H9 (cell line): ENCODE measurements around the gene RNASE2. TPM values are rescaled to one million over a fixed set of nuclear protein-coding genes. Genes with fewer than 3 reads are reported as not detected.

Experiments used
- DNase-seq: peaks from one replicate; pipeline ENCODE4 v3.0.0-alpha.2; 2017
- H2AFZ ChIP-seq: one replicate; pipeline ENCODE4 v1.6.1; 2013; ENCODE audit warnings: mild to moderate bottlenecking, low read length, control low read depth, moderate library complexity
- H2AK5ac ChIP-seq: 2 replicates; pipeline ENCODE4 v1.6.1; 2013; ENCODE audit warnings: low read length, control low read depth, mixed read lengths; ENCODE audit not compliant: insufficient read length
- H2BK120ac ChIP-seq: one replicate; pipeline ENCODE4 v1.6.1; 2013; ENCODE audit warnings: low read depth, mild to moderate bottlenecking, low read length, control low read depth, inconsistent platforms; ENCODE audit not compliant: poor library complexity, severe bottlenecking
- H2BK12ac ChIP-seq: 2 replicates; pipeline ENCODE4 v1.6.1; 2013; ENCODE audit warnings: low read length, control low read depth, mixed read lengths, low read depth; ENCODE audit not compliant: insufficient read length
- H2BK15ac ChIP-seq: 2 replicates; pipeline ENCODE4 v1.6.1; 2013; ENCODE audit warnings: low read depth, low read length, control low read depth
- H2BK20ac ChIP-seq: one replicate; pipeline ENCODE4 v1.6.1; 2013; ENCODE audit warnings: low read depth, mild to moderate bottlenecking, low read length, control low read depth, inconsistent platforms; ENCODE audit not compliant: poor library complexity, severe bottlenecking
- H2BK5ac ChIP-seq: 2 replicates; pipeline ENCODE4 v1.6.1; 2013; ENCODE audit warnings: low read length, control low read depth, mixed read lengths; ENCODE audit not compliant: insufficient read length
- H3K14ac ChIP-seq: 2 replicates; pipeline ENCODE4 v1.6.1; 2013; ENCODE audit warnings: low read length, control low read depth; ENCODE audit not compliant: insufficient read depth
- H3K18ac ChIP-seq: 2 replicates; pipeline ENCODE4 v1.6.1; 2013; ENCODE audit warnings: low read depth, mild to moderate bottlenecking, mixed read lengths, low read length, control low read depth; ENCODE audit not compliant: insufficient read length
- H3K23ac ChIP-seq: 2 replicates; pipeline ENCODE4 v1.6.1; 2013; ENCODE audit warnings: low read length, control low read depth, mixed read lengths, low read depth; ENCODE audit not compliant: insufficient read length
- H3K23me2 ChIP-seq: 2 replicates; pipeline ENCODE4 v1.6.1; 2013; ENCODE audit warnings: low read depth, mild to moderate bottlenecking, mixed read lengths, low read length, control low read depth; ENCODE audit not compliant: insufficient read length, poor library complexity, severe bottlenecking
- H3K27ac ChIP-seq: 2 replicates; pipeline ENCODE4 v1.5.1; 2013; ENCODE audit warnings: low read length, control low read depth, mixed read lengths, low read depth; ENCODE audit not compliant: insufficient read length
- H3K27me3 ChIP-seq: 2 replicates; pipeline ENCODE4 v1.6.1; 2013; ENCODE audit warnings: low read length, control low read depth, inconsistent platforms; ENCODE audit not compliant: insufficient read depth
- H3K4ac ChIP-seq: 2 replicates; pipeline ENCODE4 v1.6.1; 2013; ENCODE audit warnings: low read depth, mild to moderate bottlenecking, control low read depth, inconsistent platforms, low read length, moderate library complexity
- H3K4me1 ChIP-seq: 2 replicates; pipeline ENCODE4 v1.6.1; 2013; ENCODE audit warnings: low read length, control low read depth, inconsistent platforms; ENCODE audit not compliant: insufficient read depth
- H3K4me2 ChIP-seq: 2 replicates; pipeline ENCODE4 v1.6.1; 2013; ENCODE audit warnings: low read length, control low read depth, mixed read lengths; ENCODE audit not compliant: insufficient read length, insufficient read depth
- H3K56ac ChIP-seq: 2 replicates; pipeline ENCODE4 v1.6.1; 2013; ENCODE audit warnings: low read depth, mild to moderate bottlenecking, mixed read lengths, low read length, control low read depth; ENCODE audit not compliant: insufficient read length
- H3K79me1 ChIP-seq: 2 replicates; pipeline ENCODE4 v1.6.1; 2013; ENCODE audit warnings: low read depth, mild to moderate bottlenecking, moderate library complexity, low read length, control low read depth, inconsistent platforms; ENCODE audit not compliant: insufficient read depth, poor library complexity, severe bottlenecking
- H3K79me2 ChIP-seq: 2 replicates; pipeline ENCODE4 v1.6.1; 2013; ENCODE audit warnings: low read length, control low read depth, inconsistent platforms; ENCODE audit not compliant: insufficient read depth
- H3K9ac ChIP-seq: 2 replicates; pipeline ENCODE4 v1.6.1; 2013; ENCODE audit warnings: low read length, control low read depth, mixed read lengths; ENCODE audit not compliant: insufficient read length; ENCODE audit errors: extremely low read depth
- H3K9me3 ChIP-seq: one replicate; pipeline ENCODE4 v1.6.1; 2013; ENCODE audit warnings: low read depth, low read length, inconsistent platforms; ENCODE audit not compliant: control insufficient read depth
- H3T11ph ChIP-seq: one replicate; pipeline ENCODE4 v1.6.1; 2013; ENCODE audit warnings: mild to moderate bottlenecking, low read length, control low read depth, inconsistent platforms
- H4K20me1 ChIP-seq: one replicate; pipeline ENCODE4 v1.6.1; 2013; ENCODE audit not compliant: control insufficient read depth, insufficient read length, insufficient read depth
- H4K5ac ChIP-seq: 2 replicates; pipeline ENCODE4 v1.6.1; 2013; ENCODE audit warnings: low read depth, mild to moderate bottlenecking, mixed read lengths, low read length, control low read depth; ENCODE audit not compliant: insufficient read length
- H4K8ac ChIP-seq: replicated peaks from 2 replicates; pipeline ENCODE4 v1.6.1; 2013; ENCODE audit warnings: low read length, control low read depth, mixed read lengths, low read depth; ENCODE audit not compliant: insufficient read length
- H4K91ac ChIP-seq: 2 replicates; pipeline ENCODE4 v1.6.1; 2013; ENCODE audit warnings: low read depth, mild to moderate bottlenecking, moderate library complexity, mixed read lengths, low read length, control low read depth; ENCODE audit not compliant: insufficient read length
- H3K27ac Mint-ChIP-seq, 3 experiments: 2 replicates in 2 of 3; 3 replicates in 1 of 3; pipeline ENCODE4 v1.8.0; 2020 to 2021; ENCODE audit warnings: mixed read lengths in 3 of 3, mild to moderate bottlenecking in 1 of 3, moderate library complexity in 1 of 3
- H3K27me3 Mint-ChIP-seq: 2 replicates; pipeline ENCODE4 v1.8.0; 2021; ENCODE audit warnings: low read depth, mild to moderate bottlenecking, moderate library complexity, mixed read lengths
- H3K36me3 Mint-ChIP-seq, 3 experiments: 2 replicates in 2 of 3; 3 replicates in 1 of 3; pipeline ENCODE4 v1.8.0; 2020 to 2021; ENCODE audit warnings: low read depth in 3 of 3, mixed read lengths in 3 of 3; ENCODE audit not compliant: insufficient read depth in 1 of 3
- H3K4me1 Mint-ChIP-seq, 2 experiments: 2 replicates each; pipeline ENCODE4 v1.8.0; 2020; ENCODE audit warnings: mixed read lengths in 2 of 2
- H3K4me3 Mint-ChIP-seq, 2 experiments: 2 replicates in 1 of 2; 3 replicates in 1 of 2; pipeline ENCODE4 v1.8.0; 2020 to 2021; ENCODE audit warnings: mild to moderate bottlenecking in 2 of 2, mixed read lengths in 2 of 2, moderate library complexity in 1 of 2
- H3K9me3 Mint-ChIP-seq, 2 experiments: 2 replicates in 1 of 2; 3 replicates in 1 of 2; pipeline ENCODE4 v1.8.0; 2020; ENCODE audit warnings: mild to moderate bottlenecking in 2 of 2, mixed read lengths in 2 of 2, moderate library complexity in 1 of 2
- WGBS: extraction: QIAGEN DNeasy Blood & Tissue Kit; methylation state at CpG from one replicate; pipeline ENCODE4 v1.1.7; 2013; ENCODE audit warnings: missing lambda C conversion rate, low lambda C conversion rate, mixed read lengths; ENCODE audit not compliant: insufficient read length; ENCODE audit errors: extremely low coverage; 5-methylcytosine and 5-hydroxymethylcytosine counted together
- total RNA-seq: library from RNA; stranded (reverse); gene quantifications from 2 replicates; pipeline ENCODE4 v1.2.1, GENCODE V29; 2021
- TF ChIP-seq, protein P1 (sequence below): fragments of 200-600 bp; sonication (generic); conservative IDR thresholded peaks from 3 replicates; pipeline ENCODE4 v1.8.0; 2021; ENCODE audit warnings: antibody characterized with exemption, mild to moderate bottlenecking

Gene RNASE2
- total RNA-seq, 1 experiment from 2014 or later: not detected

DNA sequence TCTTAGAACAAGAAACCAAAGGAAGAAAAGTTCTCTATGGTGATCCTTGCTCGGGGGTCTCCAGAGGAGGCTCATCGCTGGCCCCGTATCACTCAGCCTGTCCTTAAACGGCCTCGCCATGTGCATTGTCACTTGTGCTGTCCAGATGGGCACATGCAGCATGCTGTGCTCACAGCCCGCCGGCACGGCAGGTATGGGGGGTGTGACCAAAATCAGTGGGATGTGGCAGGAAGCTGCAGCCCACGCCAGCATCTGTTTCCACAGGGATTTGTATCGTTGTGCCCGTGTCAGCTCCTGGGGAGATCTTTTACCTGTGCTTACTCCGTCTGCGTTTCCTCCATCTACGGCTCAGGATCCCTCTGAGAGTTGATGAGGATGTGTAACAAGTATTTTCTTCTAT lies 41.2 kb downstream of the RNASE2 start:
- Histone ChIP-seq H2BK12ac (no peak overlapping the region), H3K9ac (no peak overlapping the region), H3K14ac (no peak overlapping the region), H4K91ac (no peak overlapping the region), H3K23ac (no peak overlapping the region), H3K56ac (no peak overlapping the region), H2BK5ac (no peak overlapping the region), H2BK15ac (no peak overlapping the region), H2AK5ac (no peak overlapping the region), H3K18ac (no peak overlapping the region), H3K27me3 (no peaks in the 10 kb centered on the region), H3K23me2 (no peaks in the 10 kb centered on the region), H3K79me1 (no peaks in the 10 kb centered on the region), H3T11ph (no peak overlapping the region), H4K5ac (no peak overlapping the region), H3K4ac (no peak overlapping the region), H3K4me1 (no peaks in the 10 kb centered on the region), H3K79me2 (no peaks in the 10 kb centered on the region), H2BK120ac (no peak overlapping the region), H3K4me2 (no peak overlapping the region), H3K27ac (no peak overlapping the region), H3K9me3 (no peaks in the 10 kb centered on the region), H4K8ac (no peak overlapping the region), H2AFZ (no peak overlapping the region), H2BK20ac (no peak overlapping the region), H4K20me1 (no peaks in the 10 kb centered on the region)
- no peak overlapping the region for H3K4me3 Mint-ChIP-seq
- no CpG with 5 or more reads among the region's 14 CpGs for WGBS
- H3K36me3 Mint-ChIP-seq: peaks cover 32 to 55% (median 50%) of the 10 kb centered on the region in 3 experiments; a peak in 6 of 7 replicates
- H3K9me3 Mint-ChIP-seq: no peaks in the 10 kb centered on the region
- TF ChIP-seq, protein P1, sequence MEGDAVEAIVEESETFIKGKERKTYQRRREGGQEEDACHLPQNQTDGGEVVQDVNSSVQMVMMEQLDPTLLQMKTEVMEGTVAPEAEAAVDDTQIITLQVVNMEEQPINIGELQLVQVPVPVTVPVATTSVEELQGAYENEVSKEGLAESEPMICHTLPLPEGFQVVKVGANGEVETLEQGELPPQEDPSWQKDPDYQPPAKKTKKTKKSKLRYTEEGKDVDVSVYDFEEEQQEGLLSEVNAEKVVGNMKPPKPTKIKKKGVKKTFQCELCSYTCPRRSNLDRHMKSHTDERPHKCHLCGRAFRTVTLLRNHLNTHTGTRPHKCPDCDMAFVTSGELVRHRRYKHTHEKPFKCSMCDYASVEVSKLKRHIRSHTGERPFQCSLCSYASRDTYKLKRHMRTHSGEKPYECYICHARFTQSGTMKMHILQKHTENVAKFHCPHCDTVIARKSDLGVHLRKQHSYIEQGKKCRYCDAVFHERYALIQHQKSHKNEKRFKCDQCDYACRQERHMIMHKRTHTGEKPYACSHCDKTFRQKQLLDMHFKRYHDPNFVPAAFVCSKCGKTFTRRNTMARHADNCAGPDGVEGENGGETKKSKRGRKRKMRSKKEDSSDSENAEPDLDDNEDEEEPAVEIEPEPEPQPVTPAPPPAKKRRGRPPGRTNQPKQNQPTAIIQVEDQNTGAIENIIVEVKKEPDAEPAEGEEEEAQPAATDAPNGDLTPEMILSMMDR: no peak
- peak overlapping the region in 1 of 3 experiments; percentile 38; a peak in 1 of 7 replicates for H3K27ac Mint-ChIP-seq
- no peaks in the 10 kb centered on the region; the same call in 1 of the 2 replicates for H3K27me3 Mint-ChIP-seq
- no peak for DNase-seq
- peaks cover 19% of the 10 kb centered on the region in 2 experiments for H3K4me1 Mint-ChIP-seq
